Measurements from ENCODE around the gene ZNF565. TPM values are rescaled to one million over a fixed set of nuclear protein-coding genes. Genes with fewer than 3 reads are reported as not detected.
"Not testable (repeated sequence)": the region's sequence is repeated elsewhere in the genome, so short reads cannot be mapped to it uniquely, and the experiment has no call there.

ZNF565 gene
- total and polyA plus RNA-seq, 5 donors from 2014 or later = 1.0 to 5.7 (median 2.8) TPM

DNA sequence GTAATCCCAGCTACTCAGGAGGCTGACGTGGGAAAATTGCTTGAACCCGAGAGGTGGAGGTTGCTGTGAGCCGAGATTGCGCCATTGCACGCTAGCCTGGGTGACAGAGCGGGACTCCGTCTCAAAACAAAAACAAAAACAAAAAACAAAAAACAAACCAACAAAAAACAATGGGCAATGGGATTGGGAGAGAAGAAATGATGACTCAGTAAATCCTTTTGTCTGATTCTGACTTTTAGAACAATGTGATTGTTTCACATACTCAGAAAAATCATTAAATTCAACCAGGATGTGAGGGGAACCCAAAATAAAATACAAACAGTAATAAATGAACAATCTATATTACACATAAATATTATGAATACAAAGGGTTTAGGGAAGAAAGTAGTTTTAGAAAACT lies 5.1 kb downstream of the ZNF565 start:
- H3K4me1 Mint-ChIP-seq = peaks cover 0 to 5% (median 2%) of the 10 kb centered on the region in 4 donors
- Histone ChIP-seq H3K36me3 (ENCODE audit: control insufficient read depth, insufficient read depth, low read length) (no peaks in the 10 kb centered on the region), H3K27me3 (ENCODE audit: control insufficient read depth, insufficient read depth, low read length) (no peaks in the 10 kb centered on the region), H3K4me3 (ENCODE audit: low read depth, low read length) (no peak overlapping the region), H3K4me1 (ENCODE audit: control insufficient read depth, insufficient read depth, low read length, poor library complexity, severe bottlenecking) (peaks cover 8% of the 10 kb centered on the region), H3K9me3 (ENCODE audit: control insufficient read depth in 2 of 2, low read length in 2 of 2) (no peaks in the 10 kb centered on the region), H3K27ac (ENCODE audit: insufficient read depth, low read length, poor library complexity, severe bottlenecking) (no peak overlapping the region)
- no peak overlapping the region for H3K4me3 Mint-ChIP-seq
- no peak for ATAC-seq (ENCODE audit: low read depth in 2 of 2)
- DNase-seq = no peak
- no peak overlapping the region for H3K27ac Mint-ChIP-seq
- H3K36me3 Mint-ChIP-seq = peaks cover 12% of the 10 kb centered on the region
- no peaks in the 10 kb centered on the region for H3K27me3 Mint-ChIP-seq
- H3K9me3 Mint-ChIP-seq = no peaks in the 10 kb centered on the region

DNA sequence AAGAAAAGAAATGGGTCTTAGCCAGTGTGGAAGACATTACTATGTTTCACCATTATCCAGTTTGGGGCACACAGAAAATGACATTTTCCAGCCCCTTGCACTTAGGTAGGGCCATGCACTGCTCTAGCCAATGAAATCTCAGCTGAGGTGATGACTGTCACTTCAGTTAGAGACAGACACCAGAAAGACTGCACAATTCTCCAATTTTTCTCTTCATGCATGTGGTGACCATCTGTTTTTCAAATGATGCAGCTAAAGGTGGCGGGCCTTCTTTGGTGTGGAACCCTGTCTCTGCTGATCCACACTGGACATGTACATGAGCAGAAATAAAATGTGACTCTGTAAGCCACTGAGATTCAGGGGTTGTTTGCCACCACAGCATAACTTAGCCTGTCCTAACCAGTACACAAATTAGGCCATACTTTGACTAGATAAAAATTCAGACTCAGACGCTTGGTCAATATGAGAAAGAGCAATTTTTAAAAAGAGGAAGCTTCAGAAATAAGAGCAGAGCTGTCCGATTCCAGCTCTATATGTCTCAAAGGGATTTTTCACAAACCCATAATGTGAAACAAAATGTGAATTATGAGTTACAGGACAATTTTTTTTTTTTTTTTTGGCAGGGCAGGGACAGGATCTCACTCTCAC lies 6.7 kb downstream of the ZNF565 start:
- H3K4me3 ChIP-seq (ENCODE audit: low read depth, low read length) = no peak overlapping the region
- Mint-ChIP-seq H3K9me3 (no peaks in the 10 kb centered on the region), H3K4me1 (peaks cover 0 to 5% (median 2%) of the 10 kb centered on the region in 4 donors), H3K27ac (no peak overlapping the region), H3K4me3 (no peak overlapping the region), H3K27me3 (no peaks in the 10 kb centered on the region), H3K36me3 (peaks cover 13% of the 10 kb centered on the region)
- no peaks in the 10 kb centered on the region for H3K36me3 ChIP-seq (ENCODE audit: control insufficient read depth, insufficient read depth, low read length)
- no peak for DNase-seq
- H3K27me3 ChIP-seq (ENCODE audit: control insufficient read depth, insufficient read depth, low read length) = no peaks in the 10 kb centered on the region
- ATAC-seq (ENCODE audit: low read depth in 2 of 2) = no peak
- H3K27ac ChIP-seq (ENCODE audit: insufficient read depth, low read length, poor library complexity, severe bottlenecking) = no peak overlapping the region
- no peaks in the 10 kb centered on the region for H3K9me3 ChIP-seq (ENCODE audit: control insufficient read depth in 2 of 2, low read length in 2 of 2)
- H3K4me1 ChIP-seq (ENCODE audit: control insufficient read depth, insufficient read depth, low read length, poor library complexity, severe bottlenecking) = no peaks in the 10 kb centered on the region

DNA sequence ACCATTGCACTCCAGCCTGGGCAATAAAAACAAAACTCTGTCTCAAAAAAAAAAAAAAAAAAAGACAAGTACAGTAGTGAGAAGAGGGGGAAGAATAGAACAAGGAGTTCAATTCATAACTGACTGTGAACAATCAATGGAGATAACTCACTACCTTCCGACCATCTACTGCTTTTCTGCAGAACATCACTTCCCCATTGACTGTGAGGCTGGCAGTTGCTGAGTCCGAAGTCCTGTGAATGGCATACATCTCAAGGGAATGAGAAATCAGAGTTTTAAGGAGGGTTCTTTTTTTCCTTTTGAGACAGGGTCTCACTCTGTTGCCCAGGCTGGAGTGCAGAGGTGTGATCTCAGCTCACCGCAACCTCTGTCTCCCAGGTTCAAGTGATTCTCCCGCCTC lies 11.2 kb downstream of the ZNF565 start:
- no peak overlapping the region for H3K4me3 ChIP-seq (ENCODE audit: low read depth, low read length)
- ATAC-seq (ENCODE audit: low read depth in 2 of 2) (no peak), DNase-seq (no peak)
- H3K9me3 Mint-ChIP-seq = no peaks in the 10 kb centered on the region
- peaks cover 0 to 7% (median 3%) of the 10 kb centered on the region in 4 donors for H3K4me1 Mint-ChIP-seq
- H3K27ac Mint-ChIP-seq = no peak overlapping the region
- no peak overlapping the region for H3K27ac ChIP-seq (ENCODE audit: insufficient read depth, low read length, poor library complexity, severe bottlenecking)
- H3K36me3 Mint-ChIP-seq = peaks cover 21% of the 10 kb centered on the region
- H3K36me3 ChIP-seq (ENCODE audit: control insufficient read depth, insufficient read depth, low read length) = no peaks in the 10 kb centered on the region
- no peak overlapping the region for H3K4me3 Mint-ChIP-seq
- H3K27me3 ChIP-seq (ENCODE audit: control insufficient read depth, insufficient read depth, low read length) = no peaks in the 10 kb centered on the region
- no peaks in the 10 kb centered on the region for H3K4me1 ChIP-seq (ENCODE audit: control insufficient read depth, insufficient read depth, low read length, poor library complexity, severe bottlenecking)
- no peaks in the 10 kb centered on the region for H3K27me3 Mint-ChIP-seq
- H3K9me3 ChIP-seq (ENCODE audit: control insufficient read depth in 2 of 2, low read length in 2 of 2) = no peaks in the 10 kb centered on the region

DNA sequence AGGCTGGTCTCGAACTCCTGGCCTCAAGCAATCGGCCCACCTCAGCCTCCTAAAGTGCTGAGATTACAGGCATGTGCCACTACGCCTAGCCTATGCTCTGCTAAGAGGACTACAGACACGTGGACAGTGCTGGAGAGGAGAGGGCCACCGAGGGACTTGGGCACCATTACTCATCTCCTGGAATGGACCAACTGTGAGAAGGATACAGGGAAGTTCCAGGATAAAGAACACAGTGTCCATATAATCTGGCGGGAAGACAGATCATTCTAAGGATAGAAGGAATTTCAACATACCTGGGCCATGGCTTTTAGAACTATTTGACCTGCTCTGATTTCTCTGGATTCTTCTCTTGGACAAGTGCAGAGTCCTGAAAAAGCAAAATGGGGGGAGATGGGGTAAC lies 12.8 kb downstream of the ZNF565 start:
- H3K27ac Mint-ChIP-seq = no peak overlapping the region
- no peak for ATAC-seq (ENCODE audit: low read depth in 2 of 2)
- no peak overlapping the region for H3K4me3 ChIP-seq (ENCODE audit: low read depth, low read length)
- no peaks in the 10 kb centered on the region for H3K36me3 ChIP-seq (ENCODE audit: control insufficient read depth, insufficient read depth, low read length)
- H3K36me3 Mint-ChIP-seq = peaks cover 24% of the 10 kb centered on the region
- no peak overlapping the region for H3K4me3 Mint-ChIP-seq
- H3K4me1 Mint-ChIP-seq = peaks cover 0 to 5% (median 2%) of the 10 kb centered on the region in 4 donors
- H3K27ac ChIP-seq (ENCODE audit: insufficient read depth, low read length, poor library complexity, severe bottlenecking) = no peak overlapping the region
- no peaks in the 10 kb centered on the region for H3K9me3 Mint-ChIP-seq
- H3K4me1 ChIP-seq (ENCODE audit: control insufficient read depth, insufficient read depth, low read length, poor library complexity, severe bottlenecking) = no peaks in the 10 kb centered on the region
- H3K9me3 ChIP-seq (ENCODE audit: control insufficient read depth in 2 of 2, low read length in 2 of 2) = no peaks in the 10 kb centered on the region
- DNase-seq = no peak
- no peaks in the 10 kb centered on the region for H3K27me3 Mint-ChIP-seq
- no peaks in the 10 kb centered on the region for H3K27me3 ChIP-seq (ENCODE audit: control insufficient read depth, insufficient read depth, low read length)

DNA sequence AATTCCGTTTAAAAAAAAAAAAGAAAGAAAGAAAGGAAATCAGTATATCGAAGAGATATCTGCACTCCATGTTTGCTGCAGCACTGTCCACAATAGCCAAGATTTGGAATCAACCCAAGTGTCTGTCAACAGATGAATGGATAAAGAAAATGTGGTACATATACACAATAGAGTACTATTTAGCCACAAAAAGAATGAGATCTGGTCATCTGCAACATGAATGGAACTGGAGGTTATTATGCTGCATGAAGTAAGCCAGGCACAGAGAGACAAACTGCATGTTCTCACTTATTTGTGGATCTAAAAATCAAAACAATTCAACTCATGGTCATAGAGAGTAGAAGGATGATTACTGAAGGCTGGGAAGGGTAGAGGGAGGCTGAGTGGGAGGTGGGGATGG lies 16.3 kb downstream of the ZNF565 start:
- Mint-ChIP-seq H3K27ac (no peak overlapping the region), H3K9me3 (no peaks in the 10 kb centered on the region)

DNA sequence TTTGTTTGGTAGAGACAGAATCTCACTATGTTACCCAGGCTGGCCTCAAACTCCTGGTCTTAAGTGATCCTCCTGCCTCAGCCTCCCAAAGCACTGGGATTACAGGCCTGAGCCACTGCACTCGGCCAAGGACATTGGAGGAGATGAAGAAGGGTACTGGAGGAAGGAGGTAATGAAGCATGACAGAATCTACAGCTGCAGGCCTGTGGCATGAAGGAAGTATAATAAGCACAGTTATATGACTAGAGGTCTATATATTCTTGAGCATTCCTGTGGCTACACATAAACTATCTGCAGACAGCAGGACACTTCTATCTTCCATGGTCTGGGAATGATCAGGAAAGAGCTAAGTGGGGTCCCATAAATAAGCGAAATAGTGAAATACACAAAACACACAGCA lies 18.2 kb downstream of the ZNF565 start:
- H3K36me3 Mint-ChIP-seq = peaks cover 31% of the 10 kb centered on the region
- DNase-seq = no peak
- no peaks in the 10 kb centered on the region for H3K4me1 Mint-ChIP-seq
- Histone ChIP-seq H3K27ac (ENCODE audit: insufficient read depth, low read length, poor library complexity, severe bottlenecking) (no peak overlapping the region), H3K36me3 (ENCODE audit: control insufficient read depth, insufficient read depth, low read length) (peaks cover 15% of the 10 kb centered on the region), H3K4me1 (ENCODE audit: control insufficient read depth, insufficient read depth, low read length, poor library complexity, severe bottlenecking) (no peaks in the 10 kb centered on the region), H3K4me3 (ENCODE audit: low read depth, low read length) (no peak overlapping the region), H3K9me3 (ENCODE audit: control insufficient read depth in 2 of 2, low read length in 2 of 2) (no peaks in the 10 kb centered on the region), H3K27me3 (ENCODE audit: control insufficient read depth, insufficient read depth, low read length) (no peaks in the 10 kb centered on the region)
- ATAC-seq (ENCODE audit: low read depth in 2 of 2) = no peak
- H3K4me3 Mint-ChIP-seq = no peak overlapping the region
- no peak overlapping the region for H3K27ac Mint-ChIP-seq
- no peaks in the 10 kb centered on the region for H3K9me3 Mint-ChIP-seq
- H3K27me3 Mint-ChIP-seq = no peaks in the 10 kb centered on the region

More for the DNA sequence above, 16.3 kb downstream of the ZNF565 start:
- ATAC-seq (ENCODE audit: low read depth in 2 of 2) (no peak), DNase-seq (no peak)
- Histone ChIP-seq H3K27me3 (ENCODE audit: control insufficient read depth, insufficient read depth, low read length) (no peaks in the 10 kb centered on the region), H3K4me3 (ENCODE audit: low read depth, low read length) (no peak overlapping the region), H3K4me1 (ENCODE audit: control insufficient read depth, insufficient read depth, low read length, poor library complexity, severe bottlenecking) (no peaks in the 10 kb centered on the region), H3K36me3 (ENCODE audit: control insufficient read depth, insufficient read depth, low read length) (peaks cover 15% of the 10 kb centered on the region), H3K27ac (ENCODE audit: insufficient read depth, low read length, poor library complexity, severe bottlenecking) (no peak overlapping the region), H3K9me3 (ENCODE audit: control insufficient read depth in 2 of 2, low read length in 2 of 2) (no peaks in the 10 kb centered on the region)
- no peaks in the 10 kb centered on the region for H3K27me3 Mint-ChIP-seq
- H3K4me3 Mint-ChIP-seq = no peak overlapping the region
- peaks cover 0 to 3% (median 0%) of the 10 kb centered on the region in 4 donors for H3K4me1 Mint-ChIP-seq
- H3K36me3 Mint-ChIP-seq = peaks cover 36% of the 10 kb centered on the region

DNA sequence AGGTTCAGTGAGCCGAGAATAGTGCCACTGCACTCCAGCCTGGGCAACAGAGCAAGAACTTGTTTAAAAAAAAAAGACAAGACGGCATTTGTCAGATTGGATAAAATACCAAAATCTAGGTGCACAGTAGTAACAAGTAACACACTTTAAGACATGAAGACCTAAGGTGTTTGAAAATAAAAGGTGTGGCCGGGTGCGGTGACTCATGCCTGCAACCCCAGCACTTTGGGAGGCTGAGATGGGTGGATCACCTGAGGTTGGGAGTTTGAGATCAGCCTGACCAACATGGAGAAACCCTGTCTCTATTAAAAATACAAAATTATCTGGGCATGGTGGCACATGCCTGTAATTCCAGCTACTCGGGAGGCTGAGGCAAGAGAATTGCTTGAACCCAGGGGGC lies 27.7 kb downstream of the ZNF565 start:
- not testable (repeated sequence) for H3K9me3 ChIP-seq (ENCODE audit: control insufficient read depth in 2 of 2, low read length in 2 of 2); H3K4me1 Mint-ChIP-seq; H3K4me1 ChIP-seq (ENCODE audit: control insufficient read depth, insufficient read depth, low read length, poor library complexity, severe bottlenecking); H3K27me3 Mint-ChIP-seq; H3K9me3 Mint-ChIP-seq; H3K27me3 ChIP-seq (ENCODE audit: control insufficient read depth, insufficient read depth, low read length); DNase-seq; H3K27ac Mint-ChIP-seq; H3K27ac ChIP-seq (ENCODE audit: insufficient read depth, low read length, poor library complexity, severe bottlenecking); H3K4me3 ChIP-seq (ENCODE audit: low read depth, low read length); ATAC-seq (ENCODE audit: low read depth in 2 of 2); H3K4me3 Mint-ChIP-seq
- H3K36me3 Mint-ChIP-seq = peaks cover 24% of the 10 kb centered on the region
- peaks cover 12% of the 10 kb centered on the region for H3K36me3 ChIP-seq (ENCODE audit: control insufficient read depth, insufficient read depth, low read length)

DNA sequence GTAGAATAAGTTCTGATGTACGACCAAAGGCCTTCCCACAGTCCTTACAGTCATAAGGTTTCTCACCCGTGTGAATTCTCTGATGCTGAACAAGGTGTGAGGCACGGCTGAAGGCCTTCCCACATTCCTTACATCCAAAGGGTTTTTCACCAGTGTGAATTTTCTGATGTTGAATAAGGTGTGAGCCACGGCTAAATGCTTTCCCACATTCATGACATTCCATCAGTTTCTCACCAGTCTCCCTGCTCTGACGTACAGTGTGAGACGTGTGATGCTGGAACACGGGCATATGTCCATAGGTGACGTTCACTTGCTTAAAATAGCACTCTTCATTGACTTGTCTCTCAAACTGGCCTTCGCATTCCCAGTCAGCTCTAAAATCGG lies 31.2 kb downstream of the ZNF565 start:
- H3K27me3 Mint-ChIP-seq = no peaks in the 10 kb centered on the region

More for the DNA sequence above, 31.2 kb downstream of the ZNF565 start:
- Mint-ChIP-seq H3K4me1 (no peaks in the 10 kb centered on the region), H3K36me3 (peaks cover 21% of the 10 kb centered on the region), H3K9me3 (no peaks in the 10 kb centered on the region), H3K27ac (no peak overlapping the region), H3K4me3 (no peak overlapping the region)
- no peak overlapping the region for H3K27ac ChIP-seq (ENCODE audit: insufficient read depth, low read length, poor library complexity, severe bottlenecking)
- H3K4me3 ChIP-seq (ENCODE audit: low read depth, low read length) = no peak overlapping the region
- no peaks in the 10 kb centered on the region for H3K27me3 ChIP-seq (ENCODE audit: control insufficient read depth, insufficient read depth, low read length)
- no peak for ATAC-seq (ENCODE audit: low read depth in 2 of 2)
- DNase-seq = no peak
- H3K36me3 ChIP-seq (ENCODE audit: control insufficient read depth, insufficient read depth, low read length) = peaks cover 12% of the 10 kb centered on the region
- no peaks in the 10 kb centered on the region for H3K4me1 ChIP-seq (ENCODE audit: control insufficient read depth, insufficient read depth, low read length, poor library complexity, severe bottlenecking)
- H3K9me3 ChIP-seq (ENCODE audit: control insufficient read depth in 2 of 2, low read length in 2 of 2) = no peaks in the 10 kb centered on the region
